Uterus (tissue), 4 donors: ENCODE results near the gene RGS8. TPM values are rescaled to one million over a fixed set of nuclear protein-coding genes. Genes with fewer than 3 reads are reported as not detected.

Experiments
- DNase-seq, 2 donors: peaks; one replicate each; pipeline ENCODE4 v3.0.0-alpha.2; 2019 to 2020
- H3K27ac ChIP-seq, 2 donors: fragments of 200-600 bp; sonication (generic); 1 replicate in 1 of 2; 2 replicates in 1 of 2; pipeline ENCODE4 v1.5.1; 2016 to 2018
- H3K27me3 ChIP-seq, 2 donors: fragments of 200-600 bp; sonication (generic); one replicate each; pipeline ENCODE4 v1.5.1; 2018 to 2019; ENCODE audit warnings: control low read depth in 1 of 2
- H3K36me3 ChIP-seq, 2 donors: fragments of 200-600 bp; sonication (generic); one replicate each; pipeline ENCODE4 v1.5.1; 2019; ENCODE audit warnings: control low read depth in 1 of 2
- H3K4me1 ChIP-seq, 2 donors: fragments of 200-600 bp; sonication (generic); one replicate each; pipeline ENCODE4 v1.5.1; 2018 to 2019; ENCODE audit warnings: control low read depth in 1 of 2
- H3K4me3 ChIP-seq, 2 donors: fragments of 200-600 bp; sonication (generic); 1 replicate in 1 of 2; 2 replicates in 1 of 2; pipeline ENCODE4 v1.5.1; 2018 to 2019; ENCODE audit warnings: mild to moderate bottlenecking in 1 of 2
- H3K9me3 ChIP-seq, 2 donors: fragments of 200-600 bp; sonication (generic); one replicate each; pipeline ENCODE4 v1.5.1; 2019; ENCODE audit warnings: control low read depth in 1 of 2
- POLR2A ChIP-seq, 2 donors: fragments of 450-650 bp; IDR thresholded peaks; one replicate each; pipeline ENCODE4 v1.6.1; 2016; ENCODE audit warnings: antibody characterized with exemption in 2 of 2, mild to moderate bottlenecking in 1 of 2, moderate library complexity in 1 of 2
- intact Hi-C: fragments of 100-400 bp; cut with DNase I; formaldehyde crosslinking; loops from one replicate; pipeline ENCODE4 v1.15.1; 2023; ENCODE audit warnings: low total_unique reads
- total RNA-seq, 4 donors: library from RNA; depleted of rRNA in 3 of 4; stranded (reverse); fragments of >200 nt in 3 of 4; gene quantifications; one replicate each; pipeline versions ENCODE4 v1.1.0 to v1.2.4, GENCODE V29; 2014 to 2023
- TF ChIP-seq, protein P1 (sequence below), 4 experiments: fragments of 200-600 bp in 2 of 4; fragments of 450-650 bp in 2 of 4; sonication (generic) in 2 of 4; IDR thresholded peaks; one replicate each; pipeline ENCODE4 v1.5.1; 2016 to 2019; ENCODE audit warnings: antibody characterized with exemption in 4 of 4, mild to moderate bottlenecking in 2 of 4, moderate library complexity in 1 of 4
- donor health status: DM: yes; HTN: yes; CAD: no.

Gene RGS8
- total RNA-seq, 4 donors from 2014 or later, result not detected

- no peak for TF ChIP-seq POLR2A (IDR thresholded peaks at IDR 0.05)
- TF ChIP-seq, protein P1, sequence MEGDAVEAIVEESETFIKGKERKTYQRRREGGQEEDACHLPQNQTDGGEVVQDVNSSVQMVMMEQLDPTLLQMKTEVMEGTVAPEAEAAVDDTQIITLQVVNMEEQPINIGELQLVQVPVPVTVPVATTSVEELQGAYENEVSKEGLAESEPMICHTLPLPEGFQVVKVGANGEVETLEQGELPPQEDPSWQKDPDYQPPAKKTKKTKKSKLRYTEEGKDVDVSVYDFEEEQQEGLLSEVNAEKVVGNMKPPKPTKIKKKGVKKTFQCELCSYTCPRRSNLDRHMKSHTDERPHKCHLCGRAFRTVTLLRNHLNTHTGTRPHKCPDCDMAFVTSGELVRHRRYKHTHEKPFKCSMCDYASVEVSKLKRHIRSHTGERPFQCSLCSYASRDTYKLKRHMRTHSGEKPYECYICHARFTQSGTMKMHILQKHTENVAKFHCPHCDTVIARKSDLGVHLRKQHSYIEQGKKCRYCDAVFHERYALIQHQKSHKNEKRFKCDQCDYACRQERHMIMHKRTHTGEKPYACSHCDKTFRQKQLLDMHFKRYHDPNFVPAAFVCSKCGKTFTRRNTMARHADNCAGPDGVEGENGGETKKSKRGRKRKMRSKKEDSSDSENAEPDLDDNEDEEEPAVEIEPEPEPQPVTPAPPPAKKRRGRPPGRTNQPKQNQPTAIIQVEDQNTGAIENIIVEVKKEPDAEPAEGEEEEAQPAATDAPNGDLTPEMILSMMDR (IDR thresholded peaks at IDR 0.05), result no peak
- no peaks in the 10 kb centered on the region for H3K9me3 ChIP-seq
- no peak overlapping the region for H3K4me3 ChIP-seq
- no peaks in the 10 kb centered on the region for H3K27me3 ChIP-seq
- DNase-seq, result no peak
- intact Hi-C loops, result no loop called here
- no peak overlapping the region for H3K27ac ChIP-seq
- H3K4me1 ChIP-seq, result no peaks in the 10 kb centered on the region
- no peaks in the 10 kb centered on the region for H3K36me3 ChIP-seq
Measured at GRCh38 chr1:182682898-182683501, 1.4 kb downstream of the RGS8 start.

DNA sequence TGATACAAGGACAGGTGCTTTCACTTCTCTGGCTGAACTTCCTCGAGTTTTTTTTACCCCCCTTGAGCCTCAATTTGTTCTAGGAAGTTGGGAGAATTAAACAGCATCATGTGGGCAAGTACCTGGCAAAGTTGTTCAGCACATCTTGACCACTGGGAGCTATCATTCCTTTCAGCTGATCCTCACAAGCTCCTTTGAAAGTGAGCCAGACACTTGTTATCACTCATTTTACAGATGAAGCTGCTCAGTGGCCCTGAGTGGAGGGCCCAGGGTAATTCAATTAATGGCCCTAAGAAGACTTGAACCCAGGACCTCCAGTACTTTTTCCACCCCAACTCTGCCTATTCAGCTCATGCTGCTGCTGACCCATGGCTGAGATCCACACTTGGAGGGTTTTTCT, 2.0 kb downstream of the RGS8 start:
- no peaks in the 10 kb centered on the region for H3K27me3 ChIP-seq
- H3K27ac ChIP-seq, result no peak overlapping the region
- intact Hi-C loops, result no loop called here
- no peak for DNase-seq
- H3K36me3 ChIP-seq, result no peaks in the 10 kb centered on the region
- TF ChIP-seq POLR2A (IDR thresholded peaks at IDR 0.05), result no peak
- TF ChIP-seq, protein P1 (IDR thresholded peaks at IDR 0.05), result no peak
- H3K4me3 ChIP-seq, result no peak overlapping the region
- no peaks in the 10 kb centered on the region for H3K9me3 ChIP-seq
- H3K4me1 ChIP-seq, result no peaks in the 10 kb centered on the region

DNA sequence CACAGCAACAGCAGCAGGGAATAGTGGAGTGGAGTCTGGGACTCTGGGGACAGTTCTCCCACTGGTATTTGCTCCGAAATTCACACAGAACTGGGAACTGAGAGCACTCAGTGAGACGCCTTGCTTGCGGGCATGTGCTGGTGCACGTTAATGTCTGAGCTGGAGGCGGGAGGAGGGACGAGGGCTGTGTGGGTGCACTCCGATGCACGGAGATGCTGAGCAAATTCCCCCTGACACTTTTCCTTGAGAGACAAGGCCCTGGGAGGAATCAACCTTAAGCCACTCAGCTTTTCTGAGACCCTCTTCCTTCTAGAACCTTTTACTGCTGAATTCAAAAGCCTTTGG, 2.8 kb downstream of the RGS8 start:
- no peak for DNase-seq
- Histone ChIP-seq H3K27me3 (no peaks in the 10 kb centered on the region), H3K9me3 (no peaks in the 10 kb centered on the region), H3K27ac (no peak overlapping the region), H3K4me3 (no peak overlapping the region), H3K36me3 (no peaks in the 10 kb centered on the region), H3K4me1 (no peaks in the 10 kb centered on the region)
- no peak for TF ChIP-seq POLR2A (IDR thresholded peaks at IDR 0.05)
- TF ChIP-seq, protein P1 (IDR thresholded peaks at IDR 0.05), result no peak
- intact Hi-C loops, result no loop called here

- TF ChIP-seq POLR2A (IDR thresholded peaks at IDR 0.05), result no peak
- TF ChIP-seq, protein P1 (IDR thresholded peaks at IDR 0.05), result no peak
- Histone ChIP-seq H3K9me3 (no peaks in the 10 kb centered on the region), H3K27ac (no peak overlapping the region), H3K4me3 (no peak overlapping the region), H3K4me1 (no peaks in the 10 kb centered on the region), H3K36me3 (no peaks in the 10 kb centered on the region), H3K27me3 (no peaks in the 10 kb centered on the region)
- intact Hi-C loops, result no loop called here
- no peak for DNase-seq
Measured at GRCh38 chr1:182680901-182681567, 3.4 kb downstream of the RGS8 start.

GRCh38 chr1:182680408-182680807, 4.0 kb downstream of the RGS8 start:
- TF ChIP-seq, protein P1 (IDR thresholded peaks at IDR 0.05), result no peak
- no peak for TF ChIP-seq POLR2A (IDR thresholded peaks at IDR 0.05)
- H3K4me1 ChIP-seq, result no peaks in the 10 kb centered on the region
- H3K36me3 ChIP-seq, result no peaks in the 10 kb centered on the region
- H3K9me3 ChIP-seq, result no peaks in the 10 kb centered on the region
- DNase-seq, result no peak
- no peak overlapping the region for H3K27ac ChIP-seq
- intact Hi-C loops, result no loop called here
- H3K27me3 ChIP-seq, result no peaks in the 10 kb centered on the region
- H3K4me3 ChIP-seq, result no peak overlapping the region
